Measurements from ENCODE around the gene WNK1. TPM values are rescaled to one million over a fixed set of nuclear protein-coding genes. Genes with fewer than 3 reads are reported as not detected.
"Not testable (repeated sequence)": the region's sequence is repeated elsewhere in the genome, so short reads cannot be mapped to it uniquely, and the experiment has no call there.

WNK1 gene
- total RNA-seq, 1 experiment from 2014 or later, result 183 TPM

DNA sequence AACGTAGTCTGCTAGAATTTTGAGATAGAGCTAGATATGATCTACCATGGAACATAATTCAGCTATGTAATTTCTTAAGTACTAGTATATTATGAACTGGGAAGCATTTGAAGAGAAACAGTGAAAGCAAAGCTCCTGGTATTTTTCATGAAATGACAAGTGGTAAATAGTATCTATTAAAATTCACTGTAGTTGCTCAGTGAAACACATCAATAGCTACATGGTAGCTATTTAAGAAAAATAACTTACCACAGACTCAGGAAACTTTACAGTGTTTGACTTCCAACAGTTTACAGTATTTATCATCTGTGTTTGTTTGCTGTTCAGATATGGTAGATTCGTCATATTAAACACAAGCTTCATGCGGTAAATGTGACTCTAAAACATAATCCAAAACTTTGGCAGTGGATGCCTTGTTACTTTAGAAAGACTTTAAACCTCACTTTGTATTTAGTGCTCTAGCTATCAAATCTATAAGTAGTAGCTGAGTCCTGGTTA lies 25.2 kb downstream of the WNK1 start:
- Histone ChIP-seq H3K79me2 (ENCODE audit: low read length) (peaks cover 100% of the 10 kb centered on the region), H3K27me3 (ENCODE audit: low read length) (no peaks in the 10 kb centered on the region), H3K9me2 (replicated peaks; ENCODE audit: insufficient read depth, low read length) (no peaks in the 10 kb centered on the region), H3K9ac (ENCODE audit: low read length) (no peak overlapping the region), H3K27ac (ENCODE audit: low read length) (no peak overlapping the region), H3K9me3 (ENCODE audit: low read length) (no peaks in the 10 kb centered on the region), H3K36me3 (ENCODE audit: insufficient read depth, low read length) (0 out of 2 replicates have a peak, but pooled peaks cover 4% of the 10 kb centered on the region), H3K4me1 (ENCODE audit: low read length) (peaks cover 64% of the 10 kb centered on the region), H4K20me1 (ENCODE audit: insufficient read depth, low read depth, low read length) (no peaks in the 10 kb centered on the region), H3K4me2 (ENCODE audit: low read depth, low read length, poor library complexity, severe bottlenecking) (no peak overlapping the region), H2AFZ (ENCODE audit: low read length) (no peak overlapping the region), H3K4me3 (ENCODE audit: low read length) (no peak overlapping the region)
- DNase-seq, result no peak

DNA sequence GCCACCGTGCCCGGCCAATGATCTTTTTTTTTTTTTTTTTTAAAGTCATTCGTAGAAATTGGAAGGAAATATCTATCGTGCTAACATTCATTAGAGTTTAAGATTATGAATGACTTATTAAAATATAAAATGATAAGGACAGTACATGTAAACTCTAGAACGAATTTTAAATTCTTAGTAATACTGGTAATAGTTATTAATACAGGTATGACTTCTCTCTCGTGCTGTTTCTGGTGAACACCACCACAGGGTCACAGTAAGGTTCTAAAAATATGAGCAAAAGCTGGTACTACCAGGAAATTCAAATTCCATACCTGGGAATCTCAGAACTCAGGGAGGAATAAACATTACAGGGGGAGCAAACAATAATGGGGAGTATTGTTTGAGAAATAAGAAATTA lies 26.2 kb downstream of the WNK1 start:
- H3K27me3 ChIP-seq (ENCODE audit: low read length), result no peaks in the 10 kb centered on the region
- H3K4me1 ChIP-seq (ENCODE audit: low read length), result peaks cover 55% of the 10 kb centered on the region
- H3K4me2 ChIP-seq (ENCODE audit: low read depth, low read length, poor library complexity, severe bottlenecking), result peak overlapping the region; percentile 25
- H3K9ac ChIP-seq (ENCODE audit: low read length), result no peak overlapping the region
- H2AFZ ChIP-seq (ENCODE audit: low read length), result no peak overlapping the region
- 0 out of 2 replicates have a peak, but pooled peaks cover 4% of the 10 kb centered on the region for H3K36me3 ChIP-seq (ENCODE audit: insufficient read depth, low read length)
- no peak for DNase-seq
- H4K20me1 ChIP-seq (ENCODE audit: insufficient read depth, low read depth, low read length), result no peaks in the 10 kb centered on the region
- no peak overlapping the region for H3K4me3 ChIP-seq (ENCODE audit: low read length)
- H3K9me2 ChIP-seq (replicated peaks; ENCODE audit: insufficient read depth, low read length), result no peaks in the 10 kb centered on the region
- H3K9me3 ChIP-seq (ENCODE audit: low read length), result no peaks in the 10 kb centered on the region
- H3K79me2 ChIP-seq (ENCODE audit: low read length), result peaks cover 98% of the 10 kb centered on the region
- 0 out of 2 replicates have a peak overlapping the region, but pooled peaks have one; percentile 5 for H3K27ac ChIP-seq (ENCODE audit: low read length)

- Histone ChIP-seq H2AFZ (ENCODE audit: low read length) (no peak overlapping the region), H3K9ac (ENCODE audit: low read length) (no peak overlapping the region), H3K79me2 (ENCODE audit: low read length) (peaks cover 96% of the 10 kb centered on the region), H3K4me3 (ENCODE audit: low read length) (no peak overlapping the region), H3K9me2 (replicated peaks; ENCODE audit: insufficient read depth, low read length) (no peaks in the 10 kb centered on the region), H3K4me1 (ENCODE audit: low read length) (peaks cover 44% of the 10 kb centered on the region), H3K27ac (ENCODE audit: low read length) (peak overlapping the region; percentile 33), H4K20me1 (ENCODE audit: insufficient read depth, low read depth, low read length) (no peaks in the 10 kb centered on the region), H3K36me3 (ENCODE audit: insufficient read depth, low read length) (no peaks in the 10 kb centered on the region), H3K9me3 (ENCODE audit: low read length) (no peaks in the 10 kb centered on the region), H3K27me3 (ENCODE audit: low read length) (no peaks in the 10 kb centered on the region), H3K4me2 (ENCODE audit: low read depth, low read length, poor library complexity, severe bottlenecking) (peak overlapping the region; percentile 6)
- DNase-seq, result no peak
Observed at GRCh38 chr12:779745-780734, 27.7 kb downstream of the WNK1 start.

DNA sequence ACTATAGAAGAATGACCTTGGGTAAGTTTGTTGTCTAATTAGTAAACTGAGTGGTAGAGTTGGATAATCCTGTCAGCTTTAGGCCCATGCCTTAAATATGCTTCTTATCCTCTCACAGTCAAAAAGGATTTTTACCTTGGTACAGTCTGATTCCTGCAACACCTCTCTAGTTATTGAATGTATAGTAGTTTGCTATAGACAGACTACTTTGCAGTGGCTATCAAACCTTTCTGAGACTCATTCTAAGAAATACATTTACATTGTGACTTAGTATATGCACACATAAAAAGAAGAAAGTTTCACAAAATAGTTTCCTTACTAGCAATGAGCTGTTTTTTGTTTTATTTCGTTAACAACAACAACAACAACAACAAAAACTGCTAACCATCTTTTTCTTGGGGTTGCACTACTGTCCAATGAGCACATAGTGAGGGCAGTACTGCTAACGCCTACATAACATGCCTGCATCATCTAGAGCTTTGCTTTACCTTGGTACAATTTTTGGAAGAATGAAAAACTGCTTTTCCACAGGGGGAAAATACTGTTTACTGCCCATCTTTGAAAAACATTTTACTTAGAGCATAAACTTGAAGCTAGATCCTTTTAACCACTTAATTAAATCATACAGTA lies 28.5 kb downstream of the WNK1 start:
- H3K4me2 ChIP-seq (ENCODE audit: low read depth, low read length, poor library complexity, severe bottlenecking), result peak overlapping the region; percentile 6

DNA sequence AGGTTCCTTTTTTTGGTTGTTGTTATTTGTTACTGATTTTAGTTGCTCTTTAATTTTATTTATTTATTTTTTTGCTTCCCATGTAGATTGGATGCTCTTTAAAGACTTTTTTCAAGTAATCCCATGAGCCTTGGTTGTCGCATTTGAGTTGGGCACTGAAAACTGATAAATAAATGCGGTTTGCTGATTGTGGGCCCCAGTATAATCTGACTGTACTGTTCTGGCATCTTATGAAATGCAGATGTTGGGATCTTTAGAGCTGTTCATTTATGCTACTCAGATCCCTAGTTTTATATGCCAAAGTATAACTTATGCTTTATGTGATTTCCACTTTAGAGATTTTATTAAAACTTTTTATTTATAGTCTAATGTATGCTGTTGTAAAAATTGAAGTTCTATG lies 33.3 kb downstream of the WNK1 start:
- no peak overlapping the region for H2AFZ ChIP-seq (ENCODE audit: low read length)
- no peaks in the 10 kb centered on the region for H4K20me1 ChIP-seq (ENCODE audit: insufficient read depth, low read depth, low read length)
- no peak overlapping the region for H3K4me2 ChIP-seq (ENCODE audit: low read depth, low read length, poor library complexity, severe bottlenecking)

More for the DNA sequence above, 28.5 kb downstream of the WNK1 start:
- Histone ChIP-seq H2AFZ (ENCODE audit: low read length) (no peak overlapping the region), H3K4me1 (ENCODE audit: low read length) (peaks cover 42% of the 10 kb centered on the region), H3K4me3 (ENCODE audit: low read length) (no peak overlapping the region), H4K20me1 (ENCODE audit: insufficient read depth, low read depth, low read length) (no peaks in the 10 kb centered on the region), H3K36me3 (ENCODE audit: insufficient read depth, low read length) (no peaks in the 10 kb centered on the region), H3K27me3 (ENCODE audit: low read length) (no peaks in the 10 kb centered on the region), H3K9ac (ENCODE audit: low read length) (no peak overlapping the region), H3K79me2 (ENCODE audit: low read length) (peaks cover 96% of the 10 kb centered on the region), H3K27ac (ENCODE audit: low read length) (peak overlapping the region; percentile 33), H3K9me3 (ENCODE audit: low read length) (no peaks in the 10 kb centered on the region), H3K9me2 (replicated peaks; ENCODE audit: insufficient read depth, low read length) (no peaks in the 10 kb centered on the region)
- no peak for DNase-seq

GRCh38 chr12:788288-788687 lies 35.9 kb downstream of the WNK1 start:
- H3K9ac ChIP-seq (ENCODE audit: low read length), result no peak overlapping the region
- no peak overlapping the region for H3K4me2 ChIP-seq (ENCODE audit: low read depth, low read length, poor library complexity, severe bottlenecking)
- DNase-seq, result no peak
- H3K4me3 ChIP-seq (ENCODE audit: low read length), result no peak overlapping the region
- no peaks in the 10 kb centered on the region for H3K36me3 ChIP-seq (ENCODE audit: insufficient read depth, low read length)
- no peaks in the 10 kb centered on the region for H3K27me3 ChIP-seq (ENCODE audit: low read length)
- H3K27ac ChIP-seq (ENCODE audit: low read length), result 0 out of 2 replicates have a peak overlapping the region, but pooled peaks have one; percentile 31
- no peaks in the 10 kb centered on the region for H4K20me1 ChIP-seq (ENCODE audit: insufficient read depth, low read depth, low read length)
- peaks cover 63% of the 10 kb centered on the region for H3K4me1 ChIP-seq (ENCODE audit: low read length)
- no peak overlapping the region for H2AFZ ChIP-seq (ENCODE audit: low read length)
- no peaks in the 10 kb centered on the region for H3K9me2 ChIP-seq (replicated peaks; ENCODE audit: insufficient read depth, low read length)
- no peaks in the 10 kb centered on the region for H3K9me3 ChIP-seq (ENCODE audit: low read length)
- peaks cover 96% of the 10 kb centered on the region for H3K79me2 ChIP-seq (ENCODE audit: low read length)

More for the DNA sequence above, 33.3 kb downstream of the WNK1 start:
- peaks cover 56% of the 10 kb centered on the region for H3K4me1 ChIP-seq (ENCODE audit: low read length)
- no peak overlapping the region for H3K9ac ChIP-seq (ENCODE audit: low read length)
- H3K9me2 ChIP-seq (replicated peaks; ENCODE audit: insufficient read depth, low read length), result no peaks in the 10 kb centered on the region
- H3K9me3 ChIP-seq (ENCODE audit: low read length), result no peaks in the 10 kb centered on the region
- H3K27me3 ChIP-seq (ENCODE audit: low read length), result no peaks in the 10 kb centered on the region
- no peak overlapping the region for H3K4me3 ChIP-seq (ENCODE audit: low read length)
- no peak overlapping the region for H3K27ac ChIP-seq (ENCODE audit: low read length)
- no peak for DNase-seq
- peaks cover 96% of the 10 kb centered on the region for H3K79me2 ChIP-seq (ENCODE audit: low read length)
- H3K36me3 ChIP-seq (ENCODE audit: insufficient read depth, low read length), result no peaks in the 10 kb centered on the region

DNA sequence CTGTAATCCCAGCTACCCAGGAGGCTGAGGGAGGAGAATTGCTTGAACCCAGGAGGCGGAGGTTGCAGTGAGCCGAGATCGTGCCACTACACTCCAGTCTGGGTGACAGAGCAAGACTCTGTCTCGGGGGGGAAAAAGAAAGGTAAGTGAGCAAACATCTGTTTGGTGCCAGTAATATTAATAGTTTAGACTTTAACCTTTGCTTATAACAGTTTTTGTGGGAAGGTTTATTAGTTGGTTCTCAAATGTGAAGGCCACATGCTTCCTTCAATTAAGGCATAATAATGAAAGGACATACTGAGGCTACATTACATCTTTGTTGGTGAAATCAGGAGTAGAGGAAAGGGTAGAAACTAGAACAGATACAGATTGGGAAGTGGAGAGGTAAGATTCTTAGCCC lies 36.4 kb downstream of the WNK1 start:
- H3K36me3 ChIP-seq (ENCODE audit: insufficient read depth, low read length); H3K4me3 ChIP-seq (ENCODE audit: low read length); H4K20me1 ChIP-seq (ENCODE audit: insufficient read depth, low read depth, low read length); H3K27me3 ChIP-seq (ENCODE audit: low read length); H3K27ac ChIP-seq (ENCODE audit: low read length); H2AFZ ChIP-seq (ENCODE audit: low read length); H3K9me3 ChIP-seq (ENCODE audit: low read length); H3K9ac ChIP-seq (ENCODE audit: low read length); H3K4me2 ChIP-seq (ENCODE audit: low read depth, low read length, poor library complexity, severe bottlenecking); DNase-seq; H3K9me2 ChIP-seq (replicated peaks; ENCODE audit: insufficient read depth, low read length): not testable (repeated sequence)
- Histone ChIP-seq H3K4me1 (ENCODE audit: low read length) (peaks cover 68% of the 10 kb centered on the region), H3K79me2 (ENCODE audit: low read length) (peaks cover 100% of the 10 kb centered on the region)

All from Karpas-422 (cell line).